Measurements from ENCODE around the gene PTPRCAP. TPM values are rescaled to one million over a fixed set of nuclear protein-coding genes. Genes with fewer than 3 reads are reported as not detected.

The PTPRCAP gene
- total and polyA plus RNA-seq, 9 of the 15 experiments (the other 6 are each of a cell fraction or from before 2014, with no cell fraction given): 0.22 to 2.0 (median 1.1) TPM; not detected in 4

DNA sequence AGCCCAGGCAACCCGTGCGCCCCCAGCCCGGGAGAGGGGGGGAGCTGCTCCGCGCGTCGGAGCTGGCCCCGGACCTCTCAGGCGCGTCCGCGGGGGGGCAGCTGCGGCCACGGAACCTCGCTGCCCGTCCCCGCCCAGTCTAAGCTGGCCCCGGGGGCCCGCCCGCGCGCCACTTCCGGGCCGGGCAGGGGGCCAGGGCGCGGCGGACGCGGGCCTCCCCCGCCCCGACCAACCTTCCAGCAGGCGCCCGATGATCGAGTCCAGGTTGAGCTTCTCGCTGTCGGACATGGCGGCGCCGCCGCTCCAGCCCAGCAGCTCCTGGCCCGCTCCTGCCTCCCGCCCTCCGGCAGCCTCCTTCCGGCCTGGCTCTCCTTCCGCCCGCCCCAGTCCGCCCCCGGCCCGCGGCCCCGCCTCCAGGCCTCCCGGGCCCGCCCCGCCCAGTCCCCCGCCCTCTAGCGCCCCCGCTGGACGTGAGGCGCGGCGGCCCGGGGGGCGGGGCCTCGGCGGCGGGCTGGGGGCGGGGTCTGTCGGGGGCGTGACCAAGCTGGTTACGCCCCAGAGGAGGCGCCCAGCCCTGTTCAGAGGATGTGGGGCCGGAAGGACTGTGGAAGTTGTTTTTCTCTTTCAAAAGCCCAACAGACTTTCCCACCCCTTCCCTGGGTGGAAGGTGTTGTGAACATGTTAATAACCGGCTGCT is 35.8 kb downstream of the PTPRCAP start, which contains the start of gene PPP1CA (continued):
- TF ChIP-seq SMARCC2 (IDR thresholded peaks at IDR 0.05; ENCODE audit: low read depth) (no peak), ZNF197 (CRISPR knock-in tag; IDR thresholded peaks at IDR 0.05; ENCODE audit: low read depth) (no peak), NUFIP1 (IDR thresholded peaks at IDR 0.05; ENCODE audit: partially characterized antibody) (no peak), NR4A1 (CRISPR knock-in tag; IDR thresholded peaks at IDR 0.05) (no peak), NR4A1 (tag; IDR thresholded peaks at IDR 0.05) (no peak), NR1H2 (CRISPR knock-in tag; IDR thresholded peaks at IDR 0.05) (no peak)
- TF ChIP-seq, protein P1, sequence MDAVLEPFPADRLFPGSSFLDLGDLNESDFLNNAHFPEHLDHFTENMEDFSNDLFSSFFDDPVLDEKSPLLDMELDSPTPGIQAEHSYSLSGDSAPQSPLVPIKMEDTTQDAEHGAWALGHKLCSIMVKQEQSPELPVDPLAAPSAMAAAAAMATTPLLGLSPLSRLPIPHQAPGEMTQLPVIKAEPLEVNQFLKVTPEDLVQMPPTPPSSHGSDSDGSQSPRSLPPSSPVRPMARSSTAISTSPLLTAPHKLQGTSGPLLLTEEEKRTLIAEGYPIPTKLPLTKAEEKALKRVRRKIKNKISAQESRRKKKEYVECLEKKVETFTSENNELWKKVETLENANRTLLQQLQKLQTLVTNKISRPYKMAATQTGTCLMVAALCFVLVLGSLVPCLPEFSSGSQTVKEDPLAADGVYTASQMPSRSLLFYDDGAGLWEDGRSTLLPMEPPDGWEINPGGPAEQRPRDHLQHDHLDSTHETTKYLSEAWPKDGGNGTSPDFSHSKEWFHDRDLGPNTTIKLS (IDR thresholded peaks at IDR 0.05; ENCODE audit: borderline replicate concordance, low read depth): peak; percentile 46; the same call in 1 of the 2 replicates
- TF ChIP-seq, protein P2, sequence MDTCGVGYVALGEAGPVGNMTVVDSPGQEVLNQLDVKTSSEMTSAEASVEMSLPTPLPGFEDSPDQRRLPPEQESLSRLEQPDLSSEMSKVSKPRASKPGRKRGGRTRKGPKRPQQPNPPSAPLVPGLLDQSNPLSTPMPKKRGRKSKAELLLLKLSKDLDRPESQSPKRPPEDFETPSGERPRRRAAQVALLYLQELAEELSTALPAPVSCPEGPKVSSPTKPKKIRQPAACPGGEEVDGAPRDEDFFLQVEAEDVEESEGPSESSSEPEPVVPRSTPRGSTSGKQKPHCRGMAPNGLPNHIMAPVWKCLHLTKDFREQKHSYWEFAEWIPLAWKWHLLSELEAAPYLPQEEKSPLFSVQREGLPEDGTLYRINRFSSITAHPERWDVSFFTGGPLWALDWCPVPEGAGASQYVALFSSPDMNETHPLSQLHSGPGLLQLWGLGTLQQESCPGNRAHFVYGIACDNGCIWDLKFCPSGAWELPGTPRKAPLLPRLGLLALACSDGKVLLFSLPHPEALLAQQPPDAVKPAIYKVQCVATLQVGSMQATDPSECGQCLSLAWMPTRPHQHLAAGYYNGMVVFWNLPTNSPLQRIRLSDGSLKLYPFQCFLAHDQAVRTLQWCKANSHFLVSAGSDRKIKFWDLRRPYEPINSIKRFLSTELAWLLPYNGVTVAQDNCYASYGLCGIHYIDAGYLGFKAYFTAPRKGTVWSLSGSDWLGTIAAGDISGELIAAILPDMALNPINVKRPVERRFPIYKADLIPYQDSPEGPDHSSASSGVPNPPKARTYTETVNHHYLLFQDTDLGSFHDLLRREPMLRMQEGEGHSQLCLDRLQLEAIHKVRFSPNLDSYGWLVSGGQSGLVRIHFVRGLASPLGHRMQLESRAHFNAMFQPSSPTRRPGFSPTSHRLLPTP (IDR thresholded peaks at IDR 0.05; ENCODE audit: borderline replicate concordance, extremely low read depth, insufficient read length): no peak
- TF ChIP-seq, protein P3, sequence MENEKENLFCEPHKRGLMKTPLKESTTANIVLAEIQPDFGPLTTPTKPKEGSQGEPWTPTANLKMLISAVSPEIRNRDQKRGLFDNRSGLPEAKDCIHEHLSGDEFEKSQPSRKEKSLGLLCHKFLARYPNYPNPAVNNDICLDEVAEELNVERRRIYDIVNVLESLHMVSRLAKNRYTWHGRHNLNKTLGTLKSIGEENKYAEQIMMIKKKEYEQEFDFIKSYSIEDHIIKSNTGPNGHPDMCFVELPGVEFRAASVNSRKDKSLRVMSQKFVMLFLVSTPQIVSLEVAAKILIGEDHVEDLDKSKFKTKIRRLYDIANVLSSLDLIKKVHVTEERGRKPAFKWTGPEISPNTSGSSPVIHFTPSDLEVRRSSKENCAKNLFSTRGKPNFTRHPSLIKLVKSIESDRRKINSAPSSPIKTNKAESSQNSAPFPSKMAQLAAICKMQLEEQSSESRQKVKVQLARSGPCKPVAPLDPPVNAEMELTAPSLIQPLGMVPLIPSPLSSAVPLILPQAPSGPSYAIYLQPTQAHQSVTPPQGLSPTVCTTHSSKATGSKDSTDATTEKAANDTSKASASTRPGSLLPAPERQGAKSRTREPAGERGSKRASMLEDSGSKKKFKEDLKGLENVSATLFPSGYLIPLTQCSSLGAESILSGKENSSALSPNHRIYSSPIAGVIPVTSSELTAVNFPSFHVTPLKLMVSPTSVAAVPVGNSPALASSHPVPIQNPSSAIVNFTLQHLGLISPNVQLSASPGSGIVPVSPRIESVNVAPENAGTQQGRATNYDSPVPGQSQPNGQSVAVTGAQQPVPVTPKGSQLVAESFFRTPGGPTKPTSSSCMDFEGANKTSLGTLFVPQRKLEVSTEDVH (IDR thresholded peaks at IDR 0.05; ENCODE audit: low read depth, partially characterized antibody): no peak
- TF ChIP-seq, protein P4, sequence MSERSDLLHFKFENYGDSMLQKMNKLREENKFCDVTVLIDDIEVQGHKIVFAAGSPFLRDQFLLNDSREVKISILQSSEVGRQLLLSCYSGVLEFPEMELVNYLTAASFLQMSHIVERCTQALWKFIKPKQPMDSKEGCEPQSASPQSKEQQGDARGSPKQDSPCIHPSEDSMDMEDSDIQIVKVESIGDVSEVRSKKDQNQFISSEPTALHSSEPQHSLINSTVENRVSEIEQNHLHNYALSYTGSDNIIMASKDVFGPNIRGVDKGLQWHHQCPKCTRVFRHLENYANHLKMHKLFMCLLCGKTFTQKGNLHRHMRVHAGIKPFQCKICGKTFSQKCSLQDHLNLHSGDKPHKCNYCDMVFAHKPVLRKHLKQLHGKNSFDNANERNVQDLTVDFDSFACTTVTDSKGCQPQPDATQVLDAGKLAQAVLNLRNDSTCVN (CRISPR knock-in tag; IDR thresholded peaks at IDR 0.05): no peak
- TF ChIP-seq, protein P5, sequence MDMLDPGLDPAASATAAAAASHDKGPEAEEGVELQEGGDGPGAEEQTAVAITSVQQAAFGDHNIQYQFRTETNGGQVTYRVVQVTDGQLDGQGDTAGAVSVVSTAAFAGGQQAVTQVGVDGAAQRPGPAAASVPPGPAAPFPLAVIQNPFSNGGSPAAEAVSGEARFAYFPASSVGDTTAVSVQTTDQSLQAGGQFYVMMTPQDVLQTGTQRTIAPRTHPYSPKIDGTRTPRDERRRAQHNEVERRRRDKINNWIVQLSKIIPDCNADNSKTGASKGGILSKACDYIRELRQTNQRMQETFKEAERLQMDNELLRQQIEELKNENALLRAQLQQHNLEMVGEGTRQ (CRISPR knock-in tag; IDR thresholded peaks at IDR 0.05): no peak
- TF ChIP-seq, protein P6, sequence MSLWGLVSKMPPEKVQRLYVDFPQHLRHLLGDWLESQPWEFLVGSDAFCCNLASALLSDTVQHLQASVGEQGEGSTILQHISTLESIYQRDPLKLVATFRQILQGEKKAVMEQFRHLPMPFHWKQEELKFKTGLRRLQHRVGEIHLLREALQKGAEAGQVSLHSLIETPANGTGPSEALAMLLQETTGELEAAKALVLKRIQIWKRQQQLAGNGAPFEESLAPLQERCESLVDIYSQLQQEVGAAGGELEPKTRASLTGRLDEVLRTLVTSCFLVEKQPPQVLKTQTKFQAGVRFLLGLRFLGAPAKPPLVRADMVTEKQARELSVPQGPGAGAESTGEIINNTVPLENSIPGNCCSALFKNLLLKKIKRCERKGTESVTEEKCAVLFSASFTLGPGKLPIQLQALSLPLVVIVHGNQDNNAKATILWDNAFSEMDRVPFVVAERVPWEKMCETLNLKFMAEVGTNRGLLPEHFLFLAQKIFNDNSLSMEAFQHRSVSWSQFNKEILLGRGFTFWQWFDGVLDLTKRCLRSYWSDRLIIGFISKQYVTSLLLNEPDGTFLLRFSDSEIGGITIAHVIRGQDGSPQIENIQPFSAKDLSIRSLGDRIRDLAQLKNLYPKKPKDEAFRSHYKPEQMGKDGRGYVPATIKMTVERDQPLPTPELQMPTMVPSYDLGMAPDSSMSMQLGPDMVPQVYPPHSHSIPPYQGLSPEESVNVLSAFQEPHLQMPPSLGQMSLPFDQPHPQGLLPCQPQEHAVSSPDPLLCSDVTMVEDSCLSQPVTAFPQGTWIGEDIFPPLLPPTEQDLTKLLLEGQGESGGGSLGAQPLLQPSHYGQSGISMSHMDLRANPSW (CRISPR knock-in tag; IDR thresholded peaks at IDR 0.05): no peak
